T-helper 22 cell (primary cell): Measurements from ENCODE around the gene TSPO.
"Not testable (repeated sequence)": the region's sequence is repeated elsewhere in the genome, so short reads cannot be mapped to it uniquely, and the experiment has no call there.

Source experiments
- DNase-seq: peaks from one replicate; pipeline ENCODE4 v3.0.0-alpha.2; 2020; ENCODE audit warnings: low read depth

Gene TSPO

GRCh38 chr22:43151251-43152002 is at the start of gene TSPO:
TSPO (plus strand) TSS chr22:43151559; CDS start chr22:43159239, 7,680 bp downstream.
- DNase-seq, result peak; percentile 50

GRCh38 chr22:43104056-43104625 is 47.2 kb upstream of the TSPO start:
- not testable (repeated sequence) for DNase-seq

GRCh38 chr22:43104950-43105349 is 46.4 kb upstream of the TSPO start:
- DNase-seq, result not testable (repeated sequence)

GRCh38 chr22:43106302-43106701 is 45.1 kb upstream of the TSPO start:
- DNase-seq, result no peak

- DNase-seq, result no peak
Observed at GRCh38 chr22:43109511-43109910, 41.8 kb upstream of the TSPO start.

GRCh38 chr22:43109921-43110443 is 41.4 kb upstream of the TSPO start:
- DNase-seq, result no peak

GRCh38 chr22:43110444-43110926 is 40.9 kb upstream of the TSPO start, which contains the start of gene BIK:
BIK (plus strand) TSS chr22:43110750; CDS start chr22:43124023, 13,273 bp downstream.
- DNase-seq, result peak; percentile 24

- DNase-seq, result peak; percentile 22
Observed at GRCh38 chr22:43110927-43111623, 40.3 kb upstream of the TSPO start.

- no peak for DNase-seq
Observed at GRCh38 chr22:43113526-43114251, 37.7 kb upstream of the TSPO start.

GRCh38 chr22:43114958-43115357 is 36.4 kb upstream of the TSPO start:
- no peak for DNase-seq

GRCh38 chr22:43116932-43117331 is 34.4 kb upstream of the TSPO start:
- DNase-seq, result no peak

- DNase-seq, result no peak
Observed at GRCh38 chr22:43118024-43118849, 33.1 kb upstream of the TSPO start.

GRCh38 chr22:43118953-43119458 is 32.4 kb upstream of the TSPO start:
- DNase-seq, result no peak

- no peak for DNase-seq
Observed at GRCh38 chr22:43126501-43127165, 24.7 kb upstream of the TSPO start.

GRCh38 chr22:43127166-43127908 is 24.0 kb upstream of the TSPO start:
- no peak for DNase-seq

- DNase-seq, result no peak
Observed at GRCh38 chr22:43128116-43128515, 23.2 kb upstream of the TSPO start.

GRCh38 chr22:43128928-43129424 is 22.4 kb upstream of the TSPO start:
- no peak for DNase-seq

- no peak for DNase-seq
Observed at GRCh38 chr22:43129426-43130425, 21.6 kb upstream of the TSPO start.
